ENCODE data around the gene CCR1. TPM values are rescaled to one million over a fixed set of nuclear protein-coding genes. Genes with fewer than 3 reads are reported as not detected.

Gene CCR1
- total and polyA plus RNA-seq, 9 donors = 2.1 to 4.8 (median 3.4) TPM

DNA sequence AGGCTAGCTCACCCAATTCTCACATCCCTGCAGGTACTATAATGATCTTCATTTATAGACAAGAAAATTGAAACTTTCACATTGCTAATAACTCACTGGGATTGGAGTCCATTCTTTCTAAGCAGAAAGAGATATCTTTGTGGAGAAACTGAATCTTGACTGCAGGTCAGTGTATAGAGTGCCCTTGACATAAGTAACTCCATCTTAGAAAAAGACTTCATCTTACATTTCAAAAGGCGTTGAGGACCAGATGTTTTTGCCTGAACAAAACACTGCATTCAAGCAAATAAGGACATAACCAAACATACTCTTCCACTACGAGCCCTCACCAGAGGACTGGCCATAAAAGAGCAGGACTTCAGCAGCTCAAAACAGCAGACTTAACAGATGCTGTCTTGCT is 27.3 kb upstream of the CCR1 start:
- DNase-seq = no peak

DNA sequence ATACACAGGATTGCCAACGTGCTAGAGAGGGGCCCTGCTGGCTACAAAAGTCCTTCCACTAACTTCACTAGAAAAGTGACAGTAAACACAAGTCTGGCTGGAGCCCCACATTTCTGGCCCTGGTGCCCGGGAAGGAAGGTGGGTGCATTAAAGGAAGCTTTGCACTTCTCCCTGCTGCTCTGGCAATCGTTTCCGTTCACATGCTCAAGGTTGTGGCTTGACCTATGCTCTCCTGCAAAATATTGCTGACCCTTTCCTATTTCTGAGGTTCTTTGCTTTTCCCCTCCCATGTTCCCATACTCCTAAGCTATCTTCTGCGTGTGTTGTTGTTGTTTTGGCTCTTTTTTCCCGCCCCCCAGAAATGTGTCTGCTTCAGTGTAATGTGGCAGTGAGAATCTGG is 25.1 kb upstream of the CCR1 start:
- Histone ChIP-seq H3K4me3 (ENCODE audit: low read length) (no peak overlapping the region), H3K27ac (ENCODE audit: low read length) (no peak overlapping the region), H3K4me1 (ENCODE audit: control insufficient read depth, insufficient read depth, low read length) (no peaks in the 10 kb centered on the region), H3K9me3 (replicated peaks; ENCODE audit: control insufficient read depth, low read depth, low read length) (no peaks in the 10 kb centered on the region), H3K36me3 (ENCODE audit: control insufficient read depth, insufficient read depth, low read length) (no peaks in the 10 kb centered on the region), H3K27me3 (ENCODE audit: control insufficient read depth, insufficient read depth, low read length) (peaks cover 7% of the 10 kb centered on the region)
- 42% methylated on average over 3 of the region's 6 CpGs for WGBS (ENCODE audit: insufficient coverage)
- no peak for DNase-seq

More for the DNA sequence above, 27.3 kb upstream of the CCR1 start:
- Histone ChIP-seq H3K4me3 (ENCODE audit: low read length) (no peak overlapping the region), H3K4me1 (ENCODE audit: control insufficient read depth, insufficient read depth, low read length) (no peaks in the 10 kb centered on the region), H3K36me3 (ENCODE audit: control insufficient read depth, insufficient read depth, low read length) (no peaks in the 10 kb centered on the region), H3K9me3 (replicated peaks; ENCODE audit: control insufficient read depth, low read depth, low read length) (no peaks in the 10 kb centered on the region), H3K27ac (ENCODE audit: low read length) (no peak overlapping the region), H3K27me3 (ENCODE audit: control insufficient read depth, insufficient read depth, low read length) (peaks cover 7% of the 10 kb centered on the region)
- WGBS (ENCODE audit: insufficient coverage) = 35% methylated on average over 2 of the region's 2 CpGs

DNA sequence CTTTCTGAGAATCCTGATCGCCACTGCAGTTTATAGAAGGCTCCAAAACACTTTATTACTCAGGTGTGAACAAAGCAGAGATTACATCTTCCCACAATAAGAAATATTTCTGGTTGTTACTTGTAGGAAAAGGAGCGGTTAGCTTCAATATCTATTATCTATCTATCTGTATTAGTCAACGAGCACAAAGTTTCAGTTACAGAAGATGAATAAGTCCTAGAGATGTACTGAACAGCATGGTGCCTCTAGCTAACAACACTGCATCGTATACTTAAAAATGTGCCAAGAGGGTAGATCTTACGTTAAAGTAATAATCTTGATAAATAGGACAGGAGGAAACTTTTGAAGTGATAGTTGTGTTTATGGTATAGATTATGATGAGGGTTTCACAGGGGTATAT is 23.2 kb upstream of the CCR1 start:
- H3K27me3 ChIP-seq (ENCODE audit: control insufficient read depth, insufficient read depth, low read length) = peaks cover 5% of the 10 kb centered on the region
- no peaks in the 10 kb centered on the region for H3K9me3 ChIP-seq (replicated peaks; ENCODE audit: control insufficient read depth, low read depth, low read length)
- H3K27ac ChIP-seq (ENCODE audit: low read length) = no peak overlapping the region
- H3K4me1 ChIP-seq (ENCODE audit: control insufficient read depth, insufficient read depth, low read length) = no peaks in the 10 kb centered on the region
- WGBS (ENCODE audit: insufficient coverage) = no CpG with 5 or more reads among the region's 5 CpGs
- H3K4me3 ChIP-seq (ENCODE audit: low read length) = no peak overlapping the region
- no peak for DNase-seq
- H3K36me3 ChIP-seq (ENCODE audit: control insufficient read depth, insufficient read depth, low read length) = no peaks in the 10 kb centered on the region

DNA sequence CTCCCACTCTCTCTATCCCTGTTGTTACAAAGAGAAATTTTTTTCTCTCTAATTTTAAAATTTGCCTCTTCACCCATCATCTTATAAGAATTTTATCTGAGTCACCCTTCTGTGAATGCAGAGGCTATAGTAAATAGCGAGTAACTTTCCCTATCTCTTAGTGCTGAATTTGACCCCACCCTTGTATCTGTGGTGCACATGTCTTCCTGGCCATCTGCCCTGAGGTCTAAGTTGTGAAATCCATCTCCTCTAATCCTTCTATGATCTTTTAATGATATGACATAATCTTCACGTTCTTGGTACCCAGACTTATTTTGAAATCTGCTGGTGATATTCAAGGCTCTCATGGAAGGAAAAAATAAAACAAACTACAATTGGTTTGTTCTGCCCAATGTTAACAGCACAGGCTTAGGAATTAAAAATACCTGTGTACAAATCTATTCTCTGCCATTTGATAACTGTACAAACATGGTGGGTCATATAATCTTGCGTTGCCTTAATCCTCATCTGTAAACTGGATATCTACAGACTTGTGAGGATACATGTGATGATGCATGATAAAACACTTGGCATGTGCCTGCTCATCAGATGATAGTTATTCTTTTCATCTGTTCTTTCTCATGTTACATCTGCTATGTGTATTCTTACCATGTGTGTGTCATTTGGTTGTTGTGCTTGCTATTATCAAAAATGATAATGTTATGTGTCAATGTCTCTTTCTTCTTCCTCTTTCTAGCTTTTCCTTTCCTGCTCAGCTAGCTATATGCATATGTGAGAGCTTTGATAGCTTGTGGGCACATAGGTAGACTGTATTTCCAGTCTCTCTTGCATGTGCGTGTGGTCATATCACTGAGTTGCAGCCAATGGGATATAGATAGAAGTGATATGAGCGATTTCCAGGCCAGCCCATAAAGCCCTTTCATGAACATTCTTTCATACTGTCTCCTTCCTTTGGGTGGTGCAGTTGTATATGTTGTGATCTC is 20.4 kb upstream of the CCR1 start:
- H3K4me3 ChIP-seq (ENCODE audit: low read length) = no peak overlapping the region
- no peak overlapping the region for H3K27ac ChIP-seq (ENCODE audit: low read length)
- no peaks in the 10 kb centered on the region for H3K36me3 ChIP-seq (ENCODE audit: control insufficient read depth, insufficient read depth, low read length)
- H3K27me3 ChIP-seq (ENCODE audit: control insufficient read depth, insufficient read depth, low read length) = peaks cover 3% of the 10 kb centered on the region
- H3K4me1 ChIP-seq (ENCODE audit: control insufficient read depth, insufficient read depth, low read length) = no peaks in the 10 kb centered on the region
- DNase-seq = peak; percentile 14
- H3K9me3 ChIP-seq (replicated peaks; ENCODE audit: control insufficient read depth, low read depth, low read length) = no peaks in the 10 kb centered on the region
- WGBS (ENCODE audit: insufficient coverage) = no CpG with 5 or more reads among the region's 5 CpGs

DNA sequence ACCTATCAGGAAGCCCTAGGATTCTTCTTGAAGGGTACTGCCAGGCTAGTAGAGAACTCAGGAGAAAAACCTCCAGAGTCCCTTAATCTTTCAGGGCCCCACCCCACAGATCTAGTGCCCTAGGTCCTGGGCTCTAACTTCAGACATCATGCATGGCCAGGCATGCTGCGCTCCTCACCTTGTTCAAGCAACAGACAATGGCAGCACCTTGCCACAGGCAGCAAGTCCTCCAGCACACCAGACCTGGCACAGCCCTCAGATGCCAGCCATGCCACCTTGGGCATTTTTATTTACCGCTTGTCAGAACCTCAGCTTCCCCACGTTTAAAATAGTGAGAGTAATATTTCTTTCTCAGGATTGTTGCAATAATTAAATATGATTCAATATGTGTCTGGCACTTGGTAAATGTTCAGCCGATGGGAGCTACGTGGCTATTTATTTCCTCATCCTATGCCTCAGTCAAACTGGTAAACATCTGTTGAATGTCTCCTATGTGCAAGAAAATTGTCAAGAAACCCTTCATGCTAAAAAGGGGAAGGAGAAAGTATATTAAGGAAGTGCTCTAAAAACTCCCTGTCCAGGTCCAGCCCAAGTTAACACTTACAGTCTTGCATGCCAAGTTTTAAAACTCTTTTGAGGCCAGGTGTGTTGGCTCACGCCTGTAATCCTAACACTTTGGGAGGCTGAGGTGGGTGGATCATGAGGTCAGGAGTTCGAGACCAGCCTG is 14.5 kb upstream of the CCR1 start:
- Histone ChIP-seq H3K4me1 (ENCODE audit: control insufficient read depth, insufficient read depth, low read length) (no peaks in the 10 kb centered on the region), H3K9me3 (replicated peaks; ENCODE audit: control insufficient read depth, low read depth, low read length) (no peaks in the 10 kb centered on the region), H3K27ac (ENCODE audit: low read length) (no peak overlapping the region), H3K27me3 (ENCODE audit: control insufficient read depth, insufficient read depth, low read length) (no peaks in the 10 kb centered on the region), H3K4me3 (ENCODE audit: low read length) (no peak overlapping the region), H3K36me3 (ENCODE audit: control insufficient read depth, insufficient read depth, low read length) (no peaks in the 10 kb centered on the region)
- peak; percentile 46 for DNase-seq
- 78% methylated on average over 1 of the region's 7 CpGs for WGBS (ENCODE audit: insufficient coverage)

DNA sequence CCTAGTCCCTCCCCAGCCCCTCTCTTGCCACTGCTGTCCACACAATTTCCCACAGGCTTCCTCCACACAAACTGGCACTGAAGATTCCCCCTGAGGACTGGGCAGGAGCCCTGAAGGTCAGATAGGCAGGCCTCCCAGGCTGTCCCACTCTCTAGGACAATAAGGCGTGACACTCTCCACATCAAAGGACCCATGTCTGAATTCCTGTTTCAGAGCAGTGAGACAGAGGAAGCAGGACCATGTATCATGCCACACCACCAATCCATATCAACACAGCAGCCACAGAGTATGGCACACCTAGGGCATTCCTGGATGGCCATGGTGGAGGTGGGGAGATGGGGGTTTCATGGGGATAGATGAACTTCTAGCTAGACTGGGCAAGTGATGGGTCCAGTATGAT is 13.8 kb upstream of the CCR1 start:
- H3K36me3 ChIP-seq (ENCODE audit: control insufficient read depth, insufficient read depth, low read length) = no peaks in the 10 kb centered on the region
- no peak overlapping the region for H3K27ac ChIP-seq (ENCODE audit: low read length)
- H3K4me1 ChIP-seq (ENCODE audit: control insufficient read depth, insufficient read depth, low read length) = no peaks in the 10 kb centered on the region
- H3K4me3 ChIP-seq (ENCODE audit: low read length) = no peak overlapping the region
- H3K27me3 ChIP-seq (ENCODE audit: control insufficient read depth, insufficient read depth, low read length) = no peaks in the 10 kb centered on the region
- H3K9me3 ChIP-seq (replicated peaks; ENCODE audit: control insufficient read depth, low read depth, low read length) = no peaks in the 10 kb centered on the region
- no peak for DNase-seq
- WGBS (ENCODE audit: insufficient coverage) = no CpG with 5 or more reads among the region's 1 CpG

DNA sequence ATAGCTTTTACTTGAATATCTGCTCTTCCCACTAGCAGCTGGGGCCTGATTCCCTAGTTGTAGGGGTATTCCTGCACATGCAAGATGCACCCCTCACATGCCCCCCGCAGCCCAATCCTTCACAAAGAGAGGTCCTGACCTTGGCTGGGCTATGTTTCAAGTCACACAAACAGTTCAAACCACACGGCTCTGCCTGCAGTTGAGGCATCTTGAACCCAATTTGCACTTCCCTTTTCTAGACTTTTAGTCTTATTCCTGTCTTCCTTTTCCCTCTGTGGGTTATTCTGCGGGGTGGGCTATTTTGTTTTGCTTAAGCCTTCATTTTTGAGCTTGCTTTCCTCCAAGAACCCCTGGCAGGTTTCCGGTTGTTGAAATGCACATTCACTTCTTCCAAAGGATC is 13.3 kb upstream of the CCR1 start:
- no peaks in the 10 kb centered on the region for H3K4me1 ChIP-seq (ENCODE audit: control insufficient read depth, insufficient read depth, low read length)
- H3K9me3 ChIP-seq (replicated peaks; ENCODE audit: control insufficient read depth, low read depth, low read length) = no peaks in the 10 kb centered on the region
- peak; percentile 53 for DNase-seq
- H3K4me3 ChIP-seq (ENCODE audit: low read length) = no peak overlapping the region
- H3K27ac ChIP-seq (ENCODE audit: low read length) = no peak overlapping the region
- no peaks in the 10 kb centered on the region for H3K36me3 ChIP-seq (ENCODE audit: control insufficient read depth, insufficient read depth, low read length)
- H3K27me3 ChIP-seq (ENCODE audit: control insufficient read depth, insufficient read depth, low read length) = no peaks in the 10 kb centered on the region
- whole genome bisulfite sequencing (ENCODE audit: insufficient coverage) = 18% methylated on average over 2 of the region's 4 CpGs

DNA sequence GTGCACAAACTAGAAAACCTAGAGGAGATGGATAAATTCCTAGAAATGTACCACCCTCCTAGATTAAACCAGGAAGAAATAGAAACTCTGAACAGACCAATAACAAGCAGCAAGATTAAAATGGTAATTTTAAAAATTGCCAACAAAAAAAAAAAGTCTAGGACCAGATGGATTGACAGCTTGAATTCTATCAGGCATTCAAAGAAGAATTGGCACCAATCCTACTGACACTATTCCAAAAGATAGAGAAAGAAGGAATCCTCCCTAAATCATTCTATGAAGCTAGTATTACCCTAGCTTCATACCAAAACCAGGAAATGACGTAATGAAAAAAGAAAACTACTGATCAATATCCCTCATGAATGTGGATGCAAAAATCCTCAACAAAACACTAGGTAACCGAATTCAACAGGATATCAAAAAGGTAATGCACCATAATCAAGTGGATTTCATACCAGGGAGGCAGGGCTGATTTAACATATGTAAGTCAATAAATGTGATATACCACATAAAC is 10.1 kb upstream of the CCR1 start:
- no peak overlapping the region for H3K4me3 ChIP-seq (ENCODE audit: low read length)
- H3K27me3 ChIP-seq (ENCODE audit: control insufficient read depth, insufficient read depth, low read length) = no peaks in the 10 kb centered on the region
- H3K9me3 ChIP-seq (replicated peaks; ENCODE audit: control insufficient read depth, low read depth, low read length) = no peaks in the 10 kb centered on the region
- H3K4me1 ChIP-seq (ENCODE audit: control insufficient read depth, insufficient read depth, low read length) = no peaks in the 10 kb centered on the region
- no CpG with 5 or more reads among the region's 2 CpGs for WGBS (ENCODE audit: insufficient coverage)
- no peak overlapping the region for H3K27ac ChIP-seq (ENCODE audit: low read length)
- H3K36me3 ChIP-seq (ENCODE audit: control insufficient read depth, insufficient read depth, low read length) = no peaks in the 10 kb centered on the region
- no peak for DNase-seq

DNA sequence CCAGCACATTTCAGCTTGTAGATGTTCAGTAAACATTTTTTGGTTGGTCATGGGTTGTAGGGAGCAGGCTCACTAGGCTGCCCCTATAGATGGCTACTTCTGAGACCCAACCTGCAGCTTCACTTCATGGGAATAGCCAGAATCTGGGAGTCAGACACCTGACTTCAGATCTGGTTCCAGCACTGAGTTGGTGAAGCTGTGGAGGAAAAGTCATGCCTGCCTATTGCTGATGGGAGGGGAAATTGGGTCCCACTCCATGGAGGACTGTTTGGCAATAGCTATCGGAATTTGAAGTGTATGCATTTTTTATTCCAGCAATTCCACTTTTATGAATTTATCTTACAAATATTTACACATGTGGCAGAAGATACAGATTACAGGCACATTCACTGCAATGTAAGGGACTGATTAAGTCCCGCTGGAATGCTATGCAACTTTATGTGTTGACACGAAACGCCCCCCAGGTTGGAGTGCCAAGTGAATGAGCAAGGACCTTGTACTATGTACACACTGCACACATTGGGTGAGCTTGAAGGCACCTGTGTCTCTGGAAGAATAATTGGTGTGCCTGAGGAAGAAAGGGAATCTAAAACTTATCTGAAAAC is 7.8 kb upstream of the CCR1 start:
- Histone ChIP-seq H3K9me3 (replicated peaks; ENCODE audit: control insufficient read depth, low read depth, low read length) (no peaks in the 10 kb centered on the region), H3K4me3 (ENCODE audit: low read length) (no peak overlapping the region), H3K4me1 (ENCODE audit: control insufficient read depth, insufficient read depth, low read length) (no peaks in the 10 kb centered on the region), H3K27me3 (ENCODE audit: control insufficient read depth, insufficient read depth, low read length) (no peaks in the 10 kb centered on the region), H3K36me3 (ENCODE audit: control insufficient read depth, insufficient read depth, low read length) (no peaks in the 10 kb centered on the region), H3K27ac (ENCODE audit: low read length) (no peak overlapping the region)
- 77% methylated on average over 3 of the region's 4 CpGs for WGBS (ENCODE audit: insufficient coverage)
- no peak for DNase-seq

Data from muscle of leg (tissue), 11 donors.